HG03520 (cell line): ENCODE measurements around the gene EDDM13.
A peak's percentile ranks its signal among the peaks of the same experiment; 100 is the strongest.
"Not testable (repeated sequence)": the region's sequence is repeated elsewhere in the genome, so short reads cannot be mapped to it uniquely, and the experiment has no call there.

Source experiments
- ATAC-seq: cut with Tn5 transposase; IDR thresholded peaks from one replicate; pipeline ENCODE4 v1.9.1; 2021; ENCODE audit warnings: mild to moderate bottlenecking, moderate library complexity; ENCODE audit not compliant: unreplicated experiment

The EDDM13 gene

GRCh38 chr19:56294549-56294948, 22.0 kb downstream of the EDDM13 start:
- ATAC-seq: no peak

GRCh38 chr19:56295531-56296455, 23.2 kb downstream of the EDDM13 start:
- ATAC-seq: no peak

GRCh38 chr19:56297010-56297409, 24.5 kb downstream of the EDDM13 start:
- no peak for ATAC-seq

- no peak for ATAC-seq
These were observed 27.1 kb downstream of the EDDM13 start for GRCh38 chr19:56299688-56300087.

- no peak for ATAC-seq
These were observed 28.6 kb downstream of the EDDM13 start for GRCh38 chr19:56301155-56301554.

GRCh38 chr19:56301886-56302620, 29.5 kb downstream of the EDDM13 start:
- ATAC-seq: no peak

- ATAC-seq: no peak
These were observed 31.7 kb downstream of the EDDM13 start for GRCh38 chr19:56304243-56304642.

GRCh38 chr19:56306016-56306415, 33.5 kb downstream of the EDDM13 start:
- ATAC-seq: no peak

GRCh38 chr19:56307062-56307461, 34.5 kb downstream of the EDDM13 start:
- ATAC-seq: not testable (repeated sequence)

- ATAC-seq: no peak
These were observed 36.2 kb downstream of the EDDM13 start for GRCh38 chr19:56308792-56309191.

GRCh38 chr19:56309511-56310185, 37.1 kb downstream of the EDDM13 start:
- no peak for ATAC-seq

GRCh38 chr19:56310462-56310861, 37.9 kb downstream of the EDDM13 start:
- ATAC-seq: no peak

GRCh38 chr19:56312342-56312741, 39.8 kb downstream of the EDDM13 start:
- no peak for ATAC-seq

- ATAC-seq: no peak
These were observed 40.5 kb downstream of the EDDM13 start for GRCh38 chr19:56312787-56313657.

GRCh38 chr19:56314018-56314380, 41.5 kb downstream of the EDDM13 start:
- ATAC-seq: no peak

- peak; percentile 60 for ATAC-seq
These were observed 42.0 kb downstream of the EDDM13 start, which contains the start of gene ZSCAN5A for GRCh38 chr19:56314381-56315076. Gene ZSCAN5A (minus strand): TSS chr19:56314839. CDS start chr19:56225046, 89,793 bp downstream.

GRCh38 chr19:56315077-56315828, 42.7 kb downstream of the EDDM13 start:
- ATAC-seq: peak; percentile 72

- ATAC-seq: no peak
These were observed 44.2 kb downstream of the EDDM13 start for GRCh38 chr19:56316728-56317127.

GRCh38 chr19:56317749-56318148, 45.2 kb downstream of the EDDM13 start:
- ATAC-seq: no peak
